Panc1 (cell line): ENCODE results near the gene DNAJC4.

Source experiments
- POLR2AphosphoS5 ChIP-seq: IDR thresholded peaks from 2 replicates; pipeline ENCODE4 v1.6.1; 2012; ENCODE audit warnings: mild to moderate bottlenecking, low read depth, low read length, moderate library complexity
- SIN3A ChIP-seq: IDR thresholded peaks from 2 replicates; pipeline ENCODE4 v1.6.1; 2012; ENCODE audit warnings: low read depth, mild to moderate bottlenecking, low read length, moderate library complexity, borderline replicate concordance; ENCODE audit not compliant: insufficient read depth
- TF ChIP-seq, protein P1 (sequence below): fragments of 450-650 bp; IDR thresholded peaks from 2 replicates; pipeline ENCODE4 v1.5.1; 2017; ENCODE audit warnings: mild to moderate bottlenecking
- TF ChIP-seq, protein P2 (sequence below), 2 experiments: IDR thresholded peaks; 2 replicates each; pipeline ENCODE4 v1.6.1; 2011 to 2012; ENCODE audit warnings: low read depth in 2 of 2, control low read depth in 1 of 2, low read length in 1 of 2, mild to moderate bottlenecking in 1 of 2, moderate library complexity in 1 of 2; ENCODE audit not compliant: insufficient read depth in 1 of 2

DNA sequence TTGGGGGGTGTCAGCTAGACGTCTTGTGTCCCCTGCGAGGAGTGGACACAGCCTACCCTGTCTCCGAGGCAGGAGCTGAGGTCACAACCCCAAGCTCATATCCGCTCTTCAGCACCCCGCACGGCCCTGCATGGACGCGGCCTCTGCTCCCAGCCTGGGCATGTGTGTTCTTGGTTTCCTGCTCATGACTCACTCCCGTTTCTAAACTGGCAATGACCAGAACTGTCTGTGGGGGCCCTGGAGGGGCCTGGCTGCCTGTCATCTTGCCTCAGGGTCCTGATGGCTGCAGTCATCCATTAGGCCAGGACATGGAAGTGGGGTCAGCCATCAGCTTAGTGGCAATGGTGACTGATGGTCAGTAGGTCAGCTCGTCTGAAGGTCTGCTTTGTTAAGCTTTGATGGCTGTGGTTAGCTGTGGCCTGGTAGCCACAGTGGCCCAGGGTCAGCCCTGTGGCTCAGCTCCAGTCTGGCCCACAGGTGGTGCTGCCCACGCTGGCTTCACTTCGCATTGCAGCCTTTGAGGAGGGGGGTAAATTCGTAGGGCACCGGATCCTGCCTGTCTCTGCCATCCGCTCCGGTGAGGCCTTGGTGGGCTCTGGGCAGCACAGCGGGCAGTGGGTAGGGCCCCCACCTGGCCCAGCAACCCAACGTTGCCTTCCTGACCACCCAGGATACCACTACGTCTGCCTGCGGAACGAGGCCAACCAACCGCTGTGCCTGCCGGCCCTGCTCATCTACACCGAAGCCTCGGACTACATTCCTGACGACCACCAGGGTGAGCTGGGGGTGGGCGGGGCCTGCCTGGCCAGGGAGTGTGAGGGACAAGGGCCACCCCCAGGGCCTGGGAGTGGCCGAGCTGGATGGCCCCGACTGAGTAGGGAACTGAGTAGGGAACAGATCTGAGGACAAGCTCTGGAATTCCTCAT, 32.9 kb downstream of the DNAJC4 start:
- TF ChIP-seq, protein P1, sequence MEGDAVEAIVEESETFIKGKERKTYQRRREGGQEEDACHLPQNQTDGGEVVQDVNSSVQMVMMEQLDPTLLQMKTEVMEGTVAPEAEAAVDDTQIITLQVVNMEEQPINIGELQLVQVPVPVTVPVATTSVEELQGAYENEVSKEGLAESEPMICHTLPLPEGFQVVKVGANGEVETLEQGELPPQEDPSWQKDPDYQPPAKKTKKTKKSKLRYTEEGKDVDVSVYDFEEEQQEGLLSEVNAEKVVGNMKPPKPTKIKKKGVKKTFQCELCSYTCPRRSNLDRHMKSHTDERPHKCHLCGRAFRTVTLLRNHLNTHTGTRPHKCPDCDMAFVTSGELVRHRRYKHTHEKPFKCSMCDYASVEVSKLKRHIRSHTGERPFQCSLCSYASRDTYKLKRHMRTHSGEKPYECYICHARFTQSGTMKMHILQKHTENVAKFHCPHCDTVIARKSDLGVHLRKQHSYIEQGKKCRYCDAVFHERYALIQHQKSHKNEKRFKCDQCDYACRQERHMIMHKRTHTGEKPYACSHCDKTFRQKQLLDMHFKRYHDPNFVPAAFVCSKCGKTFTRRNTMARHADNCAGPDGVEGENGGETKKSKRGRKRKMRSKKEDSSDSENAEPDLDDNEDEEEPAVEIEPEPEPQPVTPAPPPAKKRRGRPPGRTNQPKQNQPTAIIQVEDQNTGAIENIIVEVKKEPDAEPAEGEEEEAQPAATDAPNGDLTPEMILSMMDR = no peak
- TF ChIP-seq, protein P2, sequence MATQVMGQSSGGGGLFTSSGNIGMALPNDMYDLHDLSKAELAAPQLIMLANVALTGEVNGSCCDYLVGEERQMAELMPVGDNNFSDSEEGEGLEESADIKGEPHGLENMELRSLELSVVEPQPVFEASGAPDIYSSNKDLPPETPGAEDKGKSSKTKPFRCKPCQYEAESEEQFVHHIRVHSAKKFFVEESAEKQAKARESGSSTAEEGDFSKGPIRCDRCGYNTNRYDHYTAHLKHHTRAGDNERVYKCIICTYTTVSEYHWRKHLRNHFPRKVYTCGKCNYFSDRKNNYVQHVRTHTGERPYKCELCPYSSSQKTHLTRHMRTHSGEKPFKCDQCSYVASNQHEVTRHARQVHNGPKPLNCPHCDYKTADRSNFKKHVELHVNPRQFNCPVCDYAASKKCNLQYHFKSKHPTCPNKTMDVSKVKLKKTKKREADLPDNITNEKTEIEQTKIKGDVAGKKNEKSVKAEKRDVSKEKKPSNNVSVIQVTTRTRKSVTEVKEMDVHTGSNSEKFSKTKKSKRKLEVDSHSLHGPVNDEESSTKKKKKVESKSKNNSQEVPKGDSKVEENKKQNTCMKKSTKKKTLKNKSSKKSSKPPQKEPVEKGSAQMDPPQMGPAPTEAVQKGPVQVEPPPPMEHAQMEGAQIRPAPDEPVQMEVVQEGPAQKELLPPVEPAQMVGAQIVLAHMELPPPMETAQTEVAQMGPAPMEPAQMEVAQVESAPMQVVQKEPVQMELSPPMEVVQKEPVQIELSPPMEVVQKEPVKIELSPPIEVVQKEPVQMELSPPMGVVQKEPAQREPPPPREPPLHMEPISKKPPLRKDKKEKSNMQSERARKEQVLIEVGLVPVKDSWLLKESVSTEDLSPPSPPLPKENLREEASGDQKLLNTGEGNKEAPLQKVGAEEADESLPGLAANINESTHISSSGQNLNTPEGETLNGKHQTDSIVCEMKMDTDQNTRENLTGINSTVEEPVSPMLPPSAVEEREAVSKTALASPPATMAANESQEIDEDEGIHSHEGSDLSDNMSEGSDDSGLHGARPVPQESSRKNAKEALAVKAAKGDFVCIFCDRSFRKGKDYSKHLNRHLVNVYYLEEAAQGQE (IDR thresholded peaks at IDR 0.05; ENCODE audit: insufficient read depth in 1 of 2, low read depth in 2 of 2, low read length in 1 of 2) = no peak
- TF ChIP-seq POLR2AphosphoS5 (no peak), SIN3A (no peak)
